Epithelial cell of esophagus (primary cell): ENCODE results near the gene SPRR2E.
"Not testable (repeated sequence)": the region's sequence is repeated elsewhere in the genome, so short reads cannot be mapped to it uniquely, and the experiment has no call there.

Experiments used
- DNase-seq: peaks from one replicate; pipeline ENCODE4 v3.0.0; 2010; ENCODE audit warnings: low read depth
- H3K4me3 ChIP-seq: 2 replicates; pipeline ENCODE4 v1.5.1; 2011; ENCODE audit warnings: mild to moderate bottlenecking, low read length, control low read depth
- TF ChIP-seq, protein P1 (sequence below): IDR thresholded peaks from 2 replicates; pipeline ENCODE4 v1.5.1; 2011; ENCODE audit warnings: low read depth, mild to moderate bottlenecking, low read length, control low read depth, inconsistent platforms; ENCODE audit not compliant: insufficient read depth; ENCODE audit errors: missing control alignments

The SPRR2E gene

GRCh38 chr1:153071511-153071910 is 22.8 kb downstream of the SPRR2E start, which contains the start of gene SPRR2B:
Gene SPRR2B, minus strand, starts transcription at chr1:153071611. Its CDS starts 772 bp downstream, at chr1:153070839.
- DNase-seq: no peak
- TF ChIP-seq, protein P1, sequence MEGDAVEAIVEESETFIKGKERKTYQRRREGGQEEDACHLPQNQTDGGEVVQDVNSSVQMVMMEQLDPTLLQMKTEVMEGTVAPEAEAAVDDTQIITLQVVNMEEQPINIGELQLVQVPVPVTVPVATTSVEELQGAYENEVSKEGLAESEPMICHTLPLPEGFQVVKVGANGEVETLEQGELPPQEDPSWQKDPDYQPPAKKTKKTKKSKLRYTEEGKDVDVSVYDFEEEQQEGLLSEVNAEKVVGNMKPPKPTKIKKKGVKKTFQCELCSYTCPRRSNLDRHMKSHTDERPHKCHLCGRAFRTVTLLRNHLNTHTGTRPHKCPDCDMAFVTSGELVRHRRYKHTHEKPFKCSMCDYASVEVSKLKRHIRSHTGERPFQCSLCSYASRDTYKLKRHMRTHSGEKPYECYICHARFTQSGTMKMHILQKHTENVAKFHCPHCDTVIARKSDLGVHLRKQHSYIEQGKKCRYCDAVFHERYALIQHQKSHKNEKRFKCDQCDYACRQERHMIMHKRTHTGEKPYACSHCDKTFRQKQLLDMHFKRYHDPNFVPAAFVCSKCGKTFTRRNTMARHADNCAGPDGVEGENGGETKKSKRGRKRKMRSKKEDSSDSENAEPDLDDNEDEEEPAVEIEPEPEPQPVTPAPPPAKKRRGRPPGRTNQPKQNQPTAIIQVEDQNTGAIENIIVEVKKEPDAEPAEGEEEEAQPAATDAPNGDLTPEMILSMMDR: no peak
- no peak within 1 kb of the TSS for H3K4me3 ChIP-seq

DNA sequence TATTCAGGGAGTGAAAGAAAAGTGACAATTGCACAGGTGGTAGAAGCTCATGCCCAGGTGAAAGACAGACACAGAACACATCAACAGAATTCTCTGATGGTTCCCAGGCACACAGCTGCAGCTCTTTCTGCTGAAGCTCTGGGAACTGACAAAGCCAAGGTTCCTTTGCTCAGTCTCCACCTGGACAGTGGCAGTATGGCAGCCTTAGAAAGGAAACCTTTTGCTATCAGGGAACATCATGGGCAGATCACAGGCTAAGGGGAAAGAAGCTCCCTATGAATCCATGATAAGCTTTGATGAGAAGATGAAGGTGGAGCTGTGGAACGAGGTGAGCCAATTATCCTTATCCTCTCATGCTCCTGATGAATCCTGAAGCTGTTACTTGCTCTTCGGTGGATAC is 24.1 kb downstream of the SPRR2E start:
- H3K4me3 ChIP-seq: no peak overlapping the region
- TF ChIP-seq, protein P1: peak; percentile 10
- no peak for DNase-seq

DNA sequence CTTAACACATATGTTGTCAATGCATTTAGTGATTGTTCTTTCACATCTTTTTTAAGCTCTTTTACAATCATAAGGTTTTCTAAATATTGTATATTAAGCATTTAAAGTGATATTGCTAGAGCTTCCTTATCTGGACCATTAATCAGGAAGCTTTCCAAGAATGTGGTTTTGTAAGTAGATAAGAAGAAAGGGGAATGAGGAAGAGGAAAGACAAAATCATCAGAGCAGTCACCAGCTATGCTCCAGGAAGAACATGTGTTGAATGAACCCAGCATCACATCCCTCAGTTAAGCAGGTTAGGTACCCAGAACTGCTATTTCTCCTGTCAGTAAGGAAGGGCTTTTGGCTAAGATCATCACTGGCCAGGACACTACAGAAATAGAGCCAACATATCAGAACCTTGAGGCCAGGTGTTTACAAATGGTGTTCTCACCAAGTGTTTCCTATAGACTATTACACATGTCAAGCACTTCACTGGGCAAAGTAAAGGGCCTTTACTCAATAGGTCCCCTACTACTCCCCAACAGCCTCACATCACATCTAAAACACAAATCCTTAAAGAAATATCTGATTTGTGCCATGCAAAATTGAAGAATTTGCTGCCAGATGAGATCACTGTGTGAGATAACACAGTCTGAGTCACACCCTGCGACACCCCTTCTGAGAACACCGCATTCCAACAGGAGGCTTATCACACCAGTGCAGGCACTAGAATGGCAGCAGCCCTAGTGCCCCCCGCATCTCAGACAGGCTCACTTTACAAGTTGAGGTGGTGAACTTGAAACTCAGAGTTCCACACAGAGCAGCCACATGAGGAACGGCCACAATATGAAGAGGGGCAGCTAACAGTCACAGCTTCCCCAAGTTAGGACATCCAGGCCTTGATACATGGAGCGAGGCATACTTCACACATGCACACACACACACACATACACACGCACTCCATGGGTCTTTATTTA is 35.2 kb downstream of the SPRR2E start:
- no peak overlapping the region for H3K4me3 ChIP-seq
- DNase-seq: peak; percentile 54
- TF ChIP-seq, protein P1: no peak

- DNase-seq: no peak
- TF ChIP-seq, protein P1: peak; percentile 13
- no peak overlapping the region for H3K4me3 ChIP-seq
These were observed 36.2 kb downstream of the SPRR2E start for GRCh38 chr1:153058154-153058553.

- TF ChIP-seq, protein P1: no peak
- H3K4me3 ChIP-seq: no peak within 1 kb of the TSS
- peak; percentile 66 for DNase-seq
These were observed 37.0 kb downstream of the SPRR2E start, which contains the start of gene SPRR2A for GRCh38 chr1:153057375-153057774. Gene SPRR2A, minus strand, starts transcription at chr1:153057512. Its CDS starts 777 bp downstream, at chr1:153056735.

- H3K4me3 ChIP-seq, DNase-seq: not testable (repeated sequence)
- TF ChIP-seq, protein P1: peak; percentile 13
These were observed 38.2 kb downstream of the SPRR2E start for GRCh38 chr1:153056111-153056510.
